Ishikawa (cell line): ENCODE results near the gene LCA5L.

Experiments used
- CEBPB ChIP-seq: IDR thresholded peaks from 2 replicates; pipeline ENCODE4 v1.6.1; 2012
- CREB1 ChIP-seq: IDR thresholded peaks from 2 replicates; pipeline ENCODE4 v1.6.1; 2012; ENCODE audit warnings: low read depth
- EGR1 ChIP-seq: IDR thresholded peaks from 2 replicates; pipeline ENCODE4 v1.6.1; 2012
- EP300 ChIP-seq: IDR thresholded peaks from 2 replicates; pipeline ENCODE4 v1.6.1; 2012; ENCODE audit warnings: borderline replicate concordance
- FOXM1 ChIP-seq: IDR thresholded peaks from 2 replicates; pipeline ENCODE4 v1.6.1; 2012; ENCODE audit warnings: low read depth, borderline replicate concordance
- NFIC ChIP-seq: IDR thresholded peaks from 2 replicates; pipeline ENCODE4 v1.6.1; 2012
- RAD21 ChIP-seq: IDR thresholded peaks from 2 replicates; pipeline ENCODE4 v1.6.1; 2012; ENCODE audit warnings: low read depth
- REST ChIP-seq: IDR thresholded peaks from 2 replicates; pipeline ENCODE4 v1.6.1; 2012; ENCODE audit warnings: low read depth, mild to moderate bottlenecking
- TAF1 ChIP-seq: IDR thresholded peaks from 2 replicates; pipeline ENCODE4 v1.6.1; 2012; ENCODE audit warnings: low read depth, mild to moderate bottlenecking
- TCF12 ChIP-seq: IDR thresholded peaks from 2 replicates; pipeline ENCODE4 v1.6.1; 2012; ENCODE audit warnings: low read depth
- YY1 ChIP-seq: IDR thresholded peaks from 2 replicates; pipeline ENCODE4 v1.6.1; 2012; ENCODE audit warnings: low read depth
- ZBTB7A ChIP-seq: IDR thresholded peaks from 2 replicates; pipeline ENCODE4 v1.6.1; 2012; ENCODE audit warnings: low read depth
- TF ChIP-seq, protein P1 (sequence below): IDR thresholded peaks from 2 replicates; pipeline ENCODE4 v1.6.1; 2012

GRCh38 chr21:39453571-39454179, 8.1 kb upstream of the LCA5L start:
- TF ChIP-seq TAF1 = no peak
- no peak for TF ChIP-seq RAD21
- no peak for TF ChIP-seq EGR1
- TF ChIP-seq NFIC = no peak
- TF ChIP-seq ZBTB7A = no peak
- TF ChIP-seq YY1 = no peak
- no peak for TF ChIP-seq REST
- TF ChIP-seq EP300 = no peak
- TF ChIP-seq CREB1 = no peak
- TF ChIP-seq, protein P1, sequence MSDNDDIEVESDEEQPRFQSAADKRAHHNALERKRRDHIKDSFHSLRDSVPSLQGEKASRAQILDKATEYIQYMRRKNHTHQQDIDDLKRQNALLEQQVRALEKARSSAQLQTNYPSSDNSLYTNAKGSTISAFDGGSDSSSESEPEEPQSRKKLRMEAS = no peak
- no peak for TF ChIP-seq CEBPB
- no peak for TF ChIP-seq TCF12
- TF ChIP-seq FOXM1 = no peak
